ENCODE measurements around the gene ZNF302. TPM values are rescaled to one million over a fixed set of nuclear protein-coding genes. Genes with fewer than 3 reads are reported as not detected.

Gene ZNF302
- total and polyA plus RNA-seq, 4 donors = 5.8 to 18.6 (median 13.6) TPM

GRCh38 chr19:34725400-34725799 is 47.9 kb downstream of the ZNF302 start (continued):
- TF ChIP-seq SP1 (IDR thresholded peaks at IDR 0.05) = no peak
- TF ChIP-seq, protein P1, sequence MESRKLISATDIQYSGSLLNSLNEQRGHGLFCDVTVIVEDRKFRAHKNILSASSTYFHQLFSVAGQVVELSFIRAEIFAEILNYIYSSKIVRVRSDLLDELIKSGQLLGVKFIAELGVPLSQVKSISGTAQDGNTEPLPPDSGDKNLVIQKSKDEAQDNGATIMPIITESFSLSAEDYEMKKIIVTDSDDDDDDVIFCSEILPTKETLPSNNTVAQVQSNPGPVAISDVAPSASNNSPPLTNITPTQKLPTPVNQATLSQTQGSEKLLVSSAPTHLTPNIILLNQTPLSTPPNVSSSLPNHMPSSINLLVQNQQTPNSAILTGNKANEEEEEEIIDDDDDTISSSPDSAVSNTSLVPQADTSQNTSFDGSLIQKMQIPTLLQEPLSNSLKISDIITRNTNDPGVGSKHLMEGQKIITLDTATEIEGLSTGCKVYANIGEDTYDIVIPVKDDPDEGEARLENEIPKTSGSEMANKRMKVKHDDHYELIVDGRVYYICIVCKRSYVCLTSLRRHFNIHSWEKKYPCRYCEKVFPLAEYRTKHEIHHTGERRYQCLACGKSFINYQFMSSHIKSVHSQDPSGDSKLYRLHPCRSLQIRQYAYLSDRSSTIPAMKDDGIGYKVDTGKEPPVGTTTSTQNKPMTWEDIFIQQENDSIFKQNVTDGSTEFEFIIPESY (IDR thresholded peaks at IDR 0.05) = no peak
- TF ChIP-seq TAF1 (conservative IDR thresholded peaks at IDR 0.05) = no peak

- Histone ChIP-seq H3K27ac (ENCODE audit: low read depth in 1 of 2, low read length in 2 of 2) (no peak overlapping the region), H3K9ac (ENCODE audit: low read depth in 1 of 2, low read length in 2 of 2) (no peak overlapping the region), H3K27me3 (ENCODE audit: control insufficient read depth in 4 of 4, insufficient read depth in 4 of 4, low read length in 3 of 4) (no peaks in the 10 kb centered on the region), H3K9me3 (ENCODE audit: control insufficient read depth in 4 of 4, low read length in 3 of 4) (peaks cover 0 to 10% (median 4%) of the 10 kb centered on the region in 4 donors), H3K4me3 (ENCODE audit: low read depth in 1 of 3, low read length in 3 of 3) (no peak overlapping the region), H3K36me3 (ENCODE audit: control insufficient read depth in 4 of 4, insufficient read depth in 3 of 4, low read depth in 1 of 4, low read length in 3 of 4) (peaks cover 0 to 8% (median 6%) of the 10 kb centered on the region in 4 donors), H3K4me1 (ENCODE audit: control insufficient read depth in 4 of 4, insufficient read depth in 4 of 4, low read length in 3 of 4) (peaks cover 5 to 18% (median 15%) of the 10 kb centered on the region in 4 donors)
- 91% methylated on average over 11 of the region's 11 CpGs for WGBS
- TF ChIP-seq RAD21 (IDR thresholded peaks at IDR 0.05) (no peak), TAF1 (conservative IDR thresholded peaks at IDR 0.05) (no peak), JUND (IDR thresholded peaks at IDR 0.05) (no peak), RXRA (IDR thresholded peaks at IDR 0.05) (no peak)
- no peak for DNase-seq (ENCODE audit: low spot score)
These were observed 53.7 kb downstream of the ZNF302 start for GRCh38 chr19:34731019-34731829.

DNA sequence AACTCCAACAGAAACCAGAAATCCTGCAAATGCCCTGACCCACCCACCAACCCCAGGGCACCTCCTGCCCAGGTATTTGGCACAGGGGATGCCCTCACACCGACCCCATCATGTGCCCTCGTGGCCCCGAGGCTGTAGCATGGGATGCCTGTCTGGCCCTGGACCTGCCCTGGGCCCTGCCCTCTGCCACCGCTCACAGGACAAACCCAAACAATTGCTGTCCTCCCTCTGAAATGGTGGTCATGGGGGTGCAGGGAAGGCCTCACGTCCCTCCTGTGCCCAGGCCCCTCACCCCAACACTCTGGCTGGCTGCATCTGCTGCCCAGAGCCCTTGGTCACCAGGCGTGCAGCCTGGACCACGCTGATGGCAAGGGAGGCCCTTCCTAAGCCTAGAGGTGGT is 54.5 kb downstream of the ZNF302 start:
- H3K27ac ChIP-seq (ENCODE audit: low read depth in 1 of 2, low read length in 2 of 2) = no peak overlapping the region
- TF ChIP-seq TAF1 (conservative IDR thresholded peaks at IDR 0.05) = no peak
- TF ChIP-seq NR2F2 (IDR thresholded peaks at IDR 0.05) = no peak
- no peak for TF ChIP-seq HNF4A (conservative IDR thresholded peaks at IDR 0.05)
- no peak for TF ChIP-seq REST (IDR thresholded peaks at IDR 0.05)
- no peak for TF ChIP-seq JUND (IDR thresholded peaks at IDR 0.05)
- no peak for TF ChIP-seq FOXA2 (IDR thresholded peaks at IDR 0.05)
- no peak for TF ChIP-seq RXRA (IDR thresholded peaks at IDR 0.05)
- no peak for TF ChIP-seq EGR1 (IDR thresholded peaks at IDR 0.05; ENCODE audit: low read depth in 2 of 2)
- no peak for TF ChIP-seq SP1 (IDR thresholded peaks at IDR 0.05)
- TF ChIP-seq, protein P2, sequence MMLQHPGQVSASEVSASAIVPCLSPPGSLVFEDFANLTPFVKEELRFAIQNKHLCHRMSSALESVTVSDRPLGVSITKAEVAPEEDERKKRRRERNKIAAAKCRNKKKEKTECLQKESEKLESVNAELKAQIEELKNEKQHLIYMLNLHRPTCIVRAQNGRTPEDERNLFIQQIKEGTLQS (IDR thresholded peaks at IDR 0.05) = no peak
- WGBS = 87% methylated on average over 7 of the region's 7 CpGs
- no peak overlapping the region for H3K9ac ChIP-seq (ENCODE audit: low read depth in 1 of 2, low read length in 2 of 2)
- H3K27me3 ChIP-seq (ENCODE audit: control insufficient read depth in 4 of 4, insufficient read depth in 4 of 4, low read length in 3 of 4) = no peaks in the 10 kb centered on the region
- peaks cover 0 to 14% (median 9%) of the 10 kb centered on the region in 4 donors for H3K36me3 ChIP-seq (ENCODE audit: control insufficient read depth in 4 of 4, insufficient read depth in 3 of 4, low read depth in 1 of 4, low read length in 3 of 4)
- peaks cover 0 to 12% (median 5%) of the 10 kb centered on the region in 4 donors for H3K9me3 ChIP-seq (ENCODE audit: control insufficient read depth in 4 of 4, low read length in 3 of 4)
- H3K4me1 ChIP-seq (ENCODE audit: control insufficient read depth in 4 of 4, insufficient read depth in 4 of 4, low read length in 3 of 4) = peaks cover 5 to 18% (median 15%) of the 10 kb centered on the region in 4 donors
- DNase-seq (ENCODE audit: low spot score) = no peak
- H3K4me3 ChIP-seq (ENCODE audit: low read depth in 1 of 3, low read length in 3 of 3) = no peak overlapping the region
